Peyer's patch (tissue), 4 donors: ENCODE measurements around the gene NAV2.

Experiments used
- CTCF ChIP-seq, 6 experiments: fragments of 450-650 bp in 4 of 6; fragments of 200-600 bp in 2 of 6; sonication (generic) in 1 of 6; IDR thresholded peaks; one replicate each; pipeline ENCODE4 v1.5.1; 2017 to 2019; ENCODE audit warnings: antibody characterized with exemption in 6 of 6, mild to moderate bottlenecking in 3 of 6, moderate library complexity in 1 of 6
- POLR2A ChIP-seq, 2 donors: fragments of 450-650 bp; IDR thresholded peaks; one replicate each; pipeline ENCODE4 v1.5.1; 2017; ENCODE audit warnings: antibody characterized with exemption in 2 of 2, mild to moderate bottlenecking in 2 of 2, moderate library complexity in 2 of 2

- TF ChIP-seq CTCF (IDR thresholded peaks at IDR 0.05), result no peak
- no peak for TF ChIP-seq POLR2A (IDR thresholded peaks at IDR 0.05)
Observed at GRCh38 chr11:19805827-19806226, 93.2 kb downstream of the NAV2 start.
